ENCODE data around the gene PAK4.
"Not testable (repeated sequence)": the region's sequence is repeated elsewhere in the genome, so short reads cannot be mapped to it uniquely, and the experiment has no call there.

Gene PAK4

GRCh38 chr19:39130337-39131254 is 5.0 kb downstream of the PAK4 start:
- no peak for DNase-seq (ENCODE audit: low read depth)

DNA sequence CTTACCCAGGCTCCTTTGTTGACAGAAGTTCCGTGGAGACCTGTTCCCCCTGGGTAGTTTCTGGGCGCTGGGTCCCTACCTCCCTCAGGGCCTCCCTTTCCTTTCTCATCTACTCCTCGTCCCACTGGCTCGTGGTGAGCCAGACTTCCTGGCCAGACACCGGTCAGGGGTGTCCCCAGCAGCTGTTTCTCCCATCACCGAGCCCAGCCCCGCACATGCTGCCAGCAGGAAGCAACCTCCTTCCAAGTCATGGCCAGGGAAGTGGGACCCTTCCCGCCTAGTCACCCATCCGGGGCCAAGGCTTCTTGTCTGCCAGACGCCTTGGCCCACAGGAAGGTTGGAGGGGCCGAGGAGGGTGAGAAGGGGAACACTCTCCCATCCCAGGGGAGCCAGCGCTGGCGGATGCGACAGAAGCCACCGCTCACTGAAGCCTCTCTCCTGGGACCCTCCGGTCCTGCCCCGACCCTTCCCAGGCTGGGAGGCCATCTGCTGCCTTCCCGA is 5.7 kb downstream of the PAK4 start:
- no peak for DNase-seq (ENCODE audit: low read depth)

DNA sequence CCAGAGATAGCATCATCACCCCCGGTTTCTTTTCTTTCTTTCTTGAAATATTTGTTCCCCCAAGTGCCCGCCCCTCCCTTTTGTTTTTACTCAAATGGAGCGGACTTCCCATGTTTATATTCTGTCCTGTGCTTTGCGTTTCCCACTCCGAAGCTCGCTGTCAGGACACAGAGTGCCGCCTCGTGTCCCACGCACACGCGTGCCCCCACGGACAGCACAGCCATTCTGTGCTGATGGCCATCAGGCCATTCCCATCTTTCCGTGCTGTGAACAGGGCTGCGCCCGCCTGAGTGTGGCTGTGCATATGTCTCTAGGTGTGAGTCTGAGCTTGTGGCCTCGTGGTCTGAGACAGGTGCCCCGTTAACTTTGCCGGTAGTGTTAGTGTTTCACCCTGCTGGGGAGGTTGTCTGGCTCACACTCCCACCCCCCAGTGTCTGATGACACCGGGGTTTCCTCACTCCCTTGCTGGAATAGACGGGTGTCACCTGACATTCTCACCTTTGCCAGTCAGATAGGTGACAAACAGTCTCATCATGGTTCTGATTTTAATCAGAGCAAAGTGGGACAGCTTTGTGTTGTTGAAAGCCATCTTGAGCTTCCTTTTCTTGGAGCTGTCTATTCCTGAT is 6.9 kb downstream of the PAK4 start:
- DNase-seq (ENCODE audit: low read depth), result no peak

DNA sequence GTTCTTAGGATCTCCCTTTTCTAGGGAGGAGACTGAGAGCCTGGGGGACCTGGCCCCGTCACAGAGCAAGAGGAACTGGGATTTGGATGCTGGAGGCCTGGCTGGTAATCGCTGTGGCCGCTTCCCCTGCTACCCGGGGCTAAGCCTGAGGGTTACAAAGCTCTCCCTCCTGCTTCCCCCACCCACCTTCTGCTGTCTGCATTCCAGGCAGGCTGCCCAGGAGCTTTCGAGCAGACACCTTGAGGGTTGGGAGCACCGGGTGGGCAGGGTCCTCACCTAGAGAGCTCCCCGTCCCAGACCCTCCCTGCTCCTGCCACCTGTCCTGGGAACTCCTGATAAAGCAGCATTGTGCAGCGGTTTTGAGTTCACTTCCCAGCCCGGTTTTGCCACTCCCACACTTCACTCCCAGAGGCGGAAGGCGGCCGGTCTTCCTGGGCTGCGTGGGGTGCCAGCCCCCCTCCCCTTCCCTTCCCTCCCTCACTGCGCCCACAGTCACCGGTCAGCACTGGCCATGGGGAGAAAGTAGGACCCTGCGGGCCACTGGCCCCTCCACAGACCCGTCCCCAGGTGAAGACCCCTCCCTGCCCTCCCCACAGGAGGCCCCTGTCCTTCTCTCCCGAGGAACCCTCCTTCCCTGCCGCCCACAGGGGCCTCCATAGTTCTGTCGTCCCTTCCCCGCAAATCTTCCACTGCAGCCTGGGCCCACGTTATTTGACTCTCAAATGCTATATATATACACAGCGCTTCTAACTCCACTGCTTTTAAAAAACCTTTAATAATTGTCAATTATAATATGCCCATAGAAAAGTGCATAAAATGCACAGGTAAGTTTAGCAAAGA is 8.1 kb downstream of the PAK4 start:
- peak; percentile 53 for DNase-seq (ENCODE audit: low read depth)

GRCh38 chr19:39135701-39136100 is 10.1 kb downstream of the PAK4 start:
- DNase-seq (ENCODE audit: low read depth), result no peak

GRCh38 chr19:39136225-39136940 is 10.8 kb downstream of the PAK4 start:
- no peak for DNase-seq (ENCODE audit: low read depth)

DNA sequence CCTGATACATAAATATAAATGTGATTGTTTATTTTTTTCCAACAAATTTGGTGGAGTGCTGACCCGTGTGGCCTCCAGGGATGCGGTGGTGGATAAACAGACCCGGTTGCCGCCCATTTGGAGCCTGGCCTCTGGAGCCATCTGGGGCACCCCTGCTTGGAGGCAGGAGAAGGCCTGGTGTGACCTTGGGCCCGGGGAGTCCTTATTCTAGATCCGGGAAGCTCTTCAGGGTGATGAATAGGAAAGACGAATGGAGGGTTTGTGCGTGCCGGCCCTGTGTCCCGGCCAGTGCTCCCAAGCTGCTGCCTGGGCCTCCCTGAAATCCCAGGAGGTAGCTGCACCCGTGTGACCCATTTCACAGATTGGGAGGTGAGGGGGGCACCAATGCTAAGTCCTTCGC is 11.5 kb downstream of the PAK4 start:
- DNase-seq (ENCODE audit: low read depth), result no peak

DNA sequence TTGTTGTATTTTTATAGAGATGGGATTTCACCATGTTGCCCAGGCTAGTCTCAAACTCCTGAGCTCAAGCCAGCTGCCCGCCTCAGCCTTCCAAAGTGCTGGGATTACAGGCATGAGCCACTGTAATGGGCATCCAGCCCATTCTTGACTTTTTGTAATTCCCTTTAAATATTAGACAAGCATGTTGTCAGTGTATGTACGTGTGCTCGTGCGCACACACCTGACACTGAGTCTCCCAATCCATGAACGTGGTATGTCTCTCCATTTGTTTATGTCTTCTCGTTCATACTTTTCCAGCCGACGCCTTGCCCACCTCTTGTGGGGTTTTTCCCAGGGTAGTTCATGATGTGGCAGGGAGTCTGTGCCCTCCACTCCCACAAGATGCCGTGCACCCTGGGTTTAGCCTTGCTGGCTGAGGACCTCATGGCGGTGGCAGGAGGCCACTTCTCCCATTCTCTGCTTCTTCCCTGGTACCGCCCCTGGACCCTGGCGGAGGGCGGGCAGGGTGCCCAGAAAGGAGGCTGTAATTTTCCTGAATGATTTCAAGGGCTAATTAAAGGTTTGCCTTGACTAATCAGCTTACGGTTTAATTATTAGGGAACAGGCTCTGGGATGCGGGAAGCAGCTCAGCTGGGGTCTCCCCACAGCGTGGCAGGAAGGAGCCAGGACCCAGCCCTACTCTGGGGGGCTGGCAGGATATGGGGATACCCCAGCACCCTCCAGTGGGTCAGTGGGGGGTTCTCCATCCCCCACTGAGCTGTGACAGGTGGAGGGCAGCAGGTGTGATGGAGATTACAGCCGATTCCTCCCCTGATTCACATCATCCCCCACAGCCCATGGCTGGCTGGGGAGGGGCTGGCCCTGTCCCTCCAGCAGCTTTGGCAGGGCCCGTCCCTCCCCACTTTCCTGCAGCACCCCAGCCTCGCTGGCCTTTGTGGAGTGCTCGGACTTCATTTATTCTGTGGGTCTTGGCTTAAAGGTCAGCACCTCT is 12.9 kb downstream of the PAK4 start:
- DNase-seq (ENCODE audit: low read depth), result no peak

DNA sequence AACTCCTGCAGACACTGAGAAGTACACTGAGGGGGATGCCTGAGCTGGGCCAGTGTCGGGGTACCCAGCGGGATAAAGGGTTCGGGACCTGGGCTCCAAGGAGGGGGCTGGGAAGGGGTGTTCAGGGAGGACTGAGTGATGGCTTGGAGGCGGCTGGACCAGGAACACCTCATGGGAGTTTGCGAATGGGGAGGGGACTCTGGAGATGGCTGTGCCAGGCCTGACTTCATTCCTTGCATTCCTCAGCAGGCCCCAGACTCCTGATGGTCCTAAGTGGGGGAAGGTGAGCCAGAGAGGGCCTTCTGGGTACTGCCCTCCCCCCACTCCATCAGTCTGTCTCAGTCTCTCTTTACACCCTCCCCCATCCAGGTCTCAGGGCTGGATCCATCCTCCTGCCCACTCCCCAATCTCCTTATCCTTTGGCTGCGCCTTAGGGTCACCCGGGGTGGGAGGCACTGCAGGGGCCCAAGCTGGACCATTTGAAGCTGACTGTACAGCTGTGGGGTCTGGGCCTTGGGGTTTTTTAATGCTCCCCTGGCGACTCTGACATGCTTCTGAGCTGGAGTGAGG is 13.8 kb downstream of the PAK4 start:
- DNase-seq (ENCODE audit: low read depth), result peak; percentile 83

DNA sequence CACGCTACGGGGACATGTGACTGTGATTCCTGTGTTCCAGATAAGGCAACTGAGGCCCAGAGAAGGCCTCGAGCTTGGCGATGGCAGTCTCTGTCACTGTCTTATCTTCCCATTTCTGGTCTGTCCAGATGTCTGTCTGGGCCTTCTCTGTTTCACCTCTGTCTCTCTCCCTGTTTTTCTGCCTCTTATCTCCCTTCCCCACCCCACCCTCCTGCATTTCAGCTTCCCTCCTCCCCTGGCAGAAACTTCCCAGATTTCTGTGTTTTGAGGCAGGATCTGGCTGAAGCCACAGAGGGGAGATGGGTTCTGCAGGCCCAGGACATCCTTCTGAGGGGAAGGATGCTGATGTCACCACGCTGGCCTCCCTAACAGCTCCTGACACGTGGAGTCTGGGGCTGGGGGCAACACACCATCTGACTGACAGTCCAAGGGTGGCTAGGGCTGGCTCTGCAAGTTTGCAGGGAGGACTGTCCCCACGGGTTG is 14.4 kb downstream of the PAK4 start:
- peak; percentile 30 for DNase-seq (ENCODE audit: low read depth)

- no peak for DNase-seq (ENCODE audit: low read depth)
Observed at GRCh38 chr19:39140594-39140993, 15.0 kb downstream of the PAK4 start.

GRCh38 chr19:39141929-39142328 is 16.3 kb downstream of the PAK4 start:
- DNase-seq (ENCODE audit: low read depth), result no peak

GRCh38 chr19:39142630-39143029 is 17.0 kb downstream of the PAK4 start:
- DNase-seq (ENCODE audit: low read depth), result no peak

DNA sequence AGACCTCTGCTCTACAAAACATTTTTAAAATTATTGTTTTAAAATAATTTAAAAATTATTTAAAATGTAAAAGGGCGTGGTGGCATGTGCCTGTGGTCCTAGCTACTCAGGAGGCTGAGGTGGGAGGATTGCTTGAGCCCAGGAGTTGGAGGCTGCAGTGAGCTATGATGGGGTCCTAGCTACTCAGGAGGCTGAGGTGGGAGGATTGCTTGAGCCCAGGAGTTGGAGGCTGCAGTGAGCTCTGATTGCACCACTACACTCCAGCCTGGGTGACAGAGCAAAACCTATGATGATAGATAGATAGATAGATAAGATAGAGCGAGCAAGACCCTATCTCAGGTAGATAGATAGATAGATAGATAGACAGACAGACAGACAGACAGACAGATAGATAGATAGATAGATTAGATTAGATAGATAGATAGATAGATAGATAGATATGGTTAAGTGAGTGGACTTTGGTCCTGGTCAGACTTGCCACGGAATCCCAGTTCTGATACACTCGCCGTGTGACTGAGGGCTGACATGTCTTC is 18.2 kb downstream of the PAK4 start:
- not testable (repeated sequence) for DNase-seq (ENCODE audit: low read depth)

- peak; percentile 40 for DNase-seq (ENCODE audit: low read depth)
Observed at GRCh38 chr19:39144290-39145071, 18.9 kb downstream of the PAK4 start.

DNA sequence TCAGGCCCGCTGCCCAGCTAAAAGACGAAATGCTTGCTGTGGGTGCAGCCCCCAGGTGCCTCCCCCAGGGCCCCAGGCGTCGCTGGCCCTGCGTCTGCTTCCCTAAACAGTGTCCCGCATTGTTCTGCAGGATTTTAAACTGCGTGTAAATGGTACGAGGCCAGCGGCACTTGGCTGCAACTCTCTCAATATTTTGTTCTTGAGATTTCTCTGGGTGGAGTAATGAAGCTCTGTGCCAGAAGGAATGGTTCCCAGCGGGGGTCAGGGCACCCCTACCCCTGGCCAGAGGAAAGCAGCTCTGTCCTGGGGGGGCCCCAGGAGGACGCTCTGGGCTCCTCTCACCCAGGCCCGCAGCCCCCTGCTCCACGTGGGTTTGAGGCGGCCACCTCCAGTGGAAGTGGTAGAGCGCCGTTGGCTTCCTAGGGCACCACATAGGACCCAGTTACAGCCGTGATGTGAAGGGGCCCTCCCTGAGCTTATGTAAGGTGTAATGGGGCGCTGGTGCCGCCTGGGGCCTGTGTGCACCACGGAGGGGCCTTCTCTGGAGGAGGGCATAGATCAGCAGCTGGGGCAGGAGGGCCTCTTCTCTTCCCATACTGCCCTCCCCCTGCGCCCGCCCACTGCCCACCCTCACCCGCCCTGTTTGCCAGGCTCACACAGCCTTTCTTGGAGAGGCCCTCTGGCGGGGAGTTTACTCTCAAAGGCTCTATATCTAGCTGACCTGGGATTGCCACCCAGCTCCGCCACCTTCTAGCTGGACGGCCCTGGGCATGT is 19.8 kb downstream of the PAK4 start:
- DNase-seq (ENCODE audit: low read depth), result no peak

GRCh38 chr19:39146091-39146490 is 20.5 kb downstream of the PAK4 start:
- no peak for DNase-seq (ENCODE audit: low read depth)

Measured in amniotic epithelial cell (primary cell).